Measurements from ENCODE around the gene AQP12B.

DNA sequence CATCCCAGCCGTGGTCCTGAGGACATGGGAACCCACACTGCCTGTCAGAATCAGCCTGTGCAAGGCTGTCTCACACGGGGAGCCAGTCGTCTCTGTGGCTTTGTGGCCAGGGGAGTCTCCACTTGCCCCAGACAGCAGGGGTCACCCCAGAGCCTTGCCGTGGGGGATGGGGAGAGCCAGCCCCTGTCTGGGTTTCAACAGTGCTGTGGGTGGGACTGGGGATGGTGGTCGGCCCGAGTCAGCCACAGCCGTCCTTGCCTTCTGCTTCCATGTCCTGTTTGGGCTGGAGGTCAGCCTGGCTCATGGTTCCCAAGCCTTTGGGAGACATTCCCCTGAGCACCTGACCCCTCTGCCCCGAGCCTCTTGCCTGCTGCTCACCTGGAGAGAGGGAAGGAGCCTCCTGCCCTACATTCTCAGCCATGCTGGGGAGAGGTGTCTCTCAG lies 37.8 kb downstream of the AQP12B start:
- no peak for TF ChIP-seq POLR2A (IDR thresholded peaks at IDR 0.05; ENCODE audit: extremely low read depth, insufficient read length)
- TF ChIP-seq, protein P1, sequence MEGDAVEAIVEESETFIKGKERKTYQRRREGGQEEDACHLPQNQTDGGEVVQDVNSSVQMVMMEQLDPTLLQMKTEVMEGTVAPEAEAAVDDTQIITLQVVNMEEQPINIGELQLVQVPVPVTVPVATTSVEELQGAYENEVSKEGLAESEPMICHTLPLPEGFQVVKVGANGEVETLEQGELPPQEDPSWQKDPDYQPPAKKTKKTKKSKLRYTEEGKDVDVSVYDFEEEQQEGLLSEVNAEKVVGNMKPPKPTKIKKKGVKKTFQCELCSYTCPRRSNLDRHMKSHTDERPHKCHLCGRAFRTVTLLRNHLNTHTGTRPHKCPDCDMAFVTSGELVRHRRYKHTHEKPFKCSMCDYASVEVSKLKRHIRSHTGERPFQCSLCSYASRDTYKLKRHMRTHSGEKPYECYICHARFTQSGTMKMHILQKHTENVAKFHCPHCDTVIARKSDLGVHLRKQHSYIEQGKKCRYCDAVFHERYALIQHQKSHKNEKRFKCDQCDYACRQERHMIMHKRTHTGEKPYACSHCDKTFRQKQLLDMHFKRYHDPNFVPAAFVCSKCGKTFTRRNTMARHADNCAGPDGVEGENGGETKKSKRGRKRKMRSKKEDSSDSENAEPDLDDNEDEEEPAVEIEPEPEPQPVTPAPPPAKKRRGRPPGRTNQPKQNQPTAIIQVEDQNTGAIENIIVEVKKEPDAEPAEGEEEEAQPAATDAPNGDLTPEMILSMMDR (IDR thresholded peaks at IDR 0.05; ENCODE audit: low read depth, low read length): no peak
- TF ChIP-seq MYC (IDR thresholded peaks at IDR 0.05; ENCODE audit: low read depth, low read length): no peak

All from NB4 (cell line).